Raji (cell line): ENCODE results near the gene MYOG.

ENCODE experiments used
- POLR2A ChIP-seq: IDR thresholded peaks from 2 replicates; pipeline ENCODE4 v1.6.1; 2011; ENCODE audit warnings: low read depth, low read length, control low read depth; ENCODE audit not compliant: insufficient read depth

Gene MYOG

DNA sequence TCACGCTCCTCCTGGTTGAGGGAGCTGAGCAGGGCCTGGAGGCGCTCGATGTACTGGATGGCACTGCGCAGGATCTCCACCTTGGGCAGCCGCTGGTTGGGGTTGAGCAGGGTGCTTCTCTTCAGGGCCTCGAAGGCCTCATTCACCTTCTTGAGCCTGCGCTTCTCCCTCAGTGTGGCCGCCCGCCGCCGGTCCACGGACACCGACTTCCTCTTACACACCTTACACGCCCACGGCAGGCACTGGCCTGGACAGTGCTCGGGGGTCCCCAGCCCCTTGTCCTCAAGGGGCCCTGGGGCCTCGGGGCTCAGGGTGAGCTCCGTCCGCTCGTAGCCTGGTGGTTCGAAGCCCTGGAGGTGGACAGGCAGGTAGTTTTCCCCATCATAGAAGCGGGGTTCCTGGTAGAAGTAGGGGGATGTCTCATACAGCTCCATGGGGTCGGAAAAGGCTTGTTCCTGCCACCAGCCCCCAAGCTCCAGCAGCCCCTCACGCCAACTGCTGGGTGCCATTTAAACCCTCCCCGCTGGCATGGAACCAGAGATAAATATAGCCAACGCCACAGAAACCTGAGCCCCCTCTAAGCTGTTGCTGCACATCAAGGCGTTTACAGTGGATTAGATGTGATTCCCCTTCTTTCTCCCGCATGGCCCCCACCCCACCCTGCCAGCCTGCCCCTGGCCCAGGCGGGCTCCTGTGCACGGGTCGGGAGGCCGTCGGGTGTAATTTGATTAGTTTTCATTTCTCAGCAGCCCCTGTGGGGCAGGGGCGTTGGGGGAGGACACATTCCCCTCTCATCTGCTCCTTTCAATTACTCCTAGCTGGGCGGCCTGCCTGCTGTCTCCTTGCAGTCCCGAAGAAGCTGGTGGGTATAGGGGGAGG is at the start of gene MYOG:
Gene MYOG (minus strand): TSS at position 485 of the 879 bp plus-strand sequence. CDS start 51 bp downstream, at position 434.
- TF ChIP-seq POLR2A: no peak

DNA sequence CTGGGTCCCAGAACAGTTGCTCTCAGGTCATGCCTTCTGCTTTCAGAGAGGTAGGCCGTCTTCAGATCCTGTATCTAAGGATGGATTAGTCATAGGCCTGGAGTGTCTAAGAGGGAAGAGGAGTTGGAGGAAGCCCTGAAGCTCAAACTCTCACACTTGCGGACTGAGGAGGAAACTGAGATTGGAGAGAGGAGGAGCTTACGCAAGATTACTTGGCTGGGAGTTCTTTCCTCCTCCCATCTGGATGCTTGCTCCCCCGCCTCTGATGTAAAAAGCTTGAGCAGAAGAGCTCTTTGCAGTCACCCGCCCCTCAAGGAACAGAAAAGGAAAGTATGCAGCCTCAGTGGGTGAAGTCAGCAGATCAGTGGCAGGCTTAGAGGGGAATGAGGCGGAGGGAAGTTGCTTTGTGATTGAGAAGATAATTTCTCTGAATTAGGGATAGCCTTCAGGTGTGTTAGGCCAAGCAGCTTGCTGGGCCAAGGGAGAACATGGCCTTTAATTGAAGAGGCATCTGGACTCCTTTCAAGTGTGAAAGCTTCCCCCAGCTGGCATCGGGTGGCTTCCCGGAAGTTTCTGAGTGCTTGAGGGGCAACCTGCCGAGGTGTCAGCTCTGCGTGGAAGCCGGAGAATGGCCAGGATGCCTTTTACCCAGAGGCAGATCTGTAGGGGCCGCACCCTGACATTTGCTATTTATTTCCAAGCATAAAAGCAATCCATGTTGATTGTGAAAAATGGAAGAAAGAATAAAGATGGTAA is 48.3 kb upstream of the MYOG start:
- TF ChIP-seq POLR2A: no peak

GRCh38 chr1:203131548-203132200 is 45.9 kb upstream of the MYOG start:
- no peak for TF ChIP-seq POLR2A

DNA sequence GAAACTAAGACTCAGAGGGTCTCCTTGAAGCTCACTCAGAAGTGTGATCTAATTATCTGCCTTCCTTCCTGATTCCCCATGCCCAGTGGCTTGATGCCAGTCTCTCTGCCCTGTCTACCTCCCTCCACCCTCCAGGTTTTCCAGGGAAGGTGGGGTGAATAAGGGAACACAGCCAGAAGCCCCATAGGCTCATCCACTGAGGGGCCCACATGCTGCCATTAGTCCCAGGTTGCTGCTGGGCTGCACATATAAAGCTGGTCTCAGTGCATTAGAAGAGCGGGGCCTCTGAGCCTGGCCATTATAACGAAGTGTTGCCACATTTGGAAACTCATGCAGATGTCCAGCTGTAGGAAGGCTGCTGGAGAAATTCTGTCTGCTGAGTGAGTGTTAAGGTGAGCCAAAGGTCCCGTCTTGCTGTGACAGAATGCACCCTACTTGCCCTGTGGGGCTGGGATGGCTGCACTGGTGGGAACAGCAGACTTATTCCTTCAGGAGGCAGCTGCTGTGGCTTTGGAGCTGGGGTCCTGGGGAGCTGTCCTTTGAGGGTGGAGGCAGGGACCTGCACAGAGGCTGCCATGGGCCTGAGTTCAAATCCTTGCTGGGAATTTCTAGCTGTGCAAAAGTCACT is 44.7 kb upstream of the MYOG start:
- TF ChIP-seq POLR2A: no peak

DNA sequence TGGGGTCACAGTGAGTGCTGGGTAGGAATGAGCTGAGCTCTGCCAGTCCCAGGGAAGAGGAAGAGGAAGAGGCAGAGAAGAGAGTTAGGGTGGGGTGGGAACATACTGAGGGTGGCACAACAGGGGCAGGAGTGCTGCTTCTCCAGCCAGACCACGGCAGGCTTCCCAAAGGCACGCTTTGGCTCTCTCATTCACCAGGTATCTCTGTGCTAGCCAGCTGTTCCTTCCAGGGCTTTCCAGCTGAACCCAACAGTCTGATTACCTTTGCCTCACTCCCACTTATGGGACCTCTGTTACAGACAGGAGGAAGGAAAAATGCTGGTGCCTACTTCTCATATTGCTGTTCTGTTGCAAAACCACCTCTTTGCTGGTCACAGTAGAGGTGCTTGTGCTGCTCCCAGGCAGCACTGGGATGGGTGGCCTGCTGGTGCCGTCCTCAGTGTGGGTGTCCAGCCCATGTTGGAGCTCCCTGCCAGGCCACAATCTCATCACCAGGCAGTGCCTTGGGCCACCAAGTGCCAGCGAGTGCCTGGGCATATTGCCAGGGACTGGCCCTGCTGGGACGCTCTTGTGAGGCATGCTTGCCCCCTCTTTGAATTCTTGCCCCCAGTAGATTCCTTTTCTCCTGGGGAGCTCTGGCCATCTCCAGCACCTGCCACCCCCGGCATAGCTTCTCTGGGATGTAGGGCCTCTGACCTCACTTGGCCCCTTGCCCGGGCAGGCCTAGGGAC is 43.9 kb upstream of the MYOG start:
- TF ChIP-seq POLR2A: no peak

GRCh38 chr1:203128716-203129500 is 43.1 kb upstream of the MYOG start:
- no peak for TF ChIP-seq POLR2A

- no peak for TF ChIP-seq POLR2A
These were observed 42.6 kb upstream of the MYOG start for GRCh38 chr1:203128431-203128715.

DNA sequence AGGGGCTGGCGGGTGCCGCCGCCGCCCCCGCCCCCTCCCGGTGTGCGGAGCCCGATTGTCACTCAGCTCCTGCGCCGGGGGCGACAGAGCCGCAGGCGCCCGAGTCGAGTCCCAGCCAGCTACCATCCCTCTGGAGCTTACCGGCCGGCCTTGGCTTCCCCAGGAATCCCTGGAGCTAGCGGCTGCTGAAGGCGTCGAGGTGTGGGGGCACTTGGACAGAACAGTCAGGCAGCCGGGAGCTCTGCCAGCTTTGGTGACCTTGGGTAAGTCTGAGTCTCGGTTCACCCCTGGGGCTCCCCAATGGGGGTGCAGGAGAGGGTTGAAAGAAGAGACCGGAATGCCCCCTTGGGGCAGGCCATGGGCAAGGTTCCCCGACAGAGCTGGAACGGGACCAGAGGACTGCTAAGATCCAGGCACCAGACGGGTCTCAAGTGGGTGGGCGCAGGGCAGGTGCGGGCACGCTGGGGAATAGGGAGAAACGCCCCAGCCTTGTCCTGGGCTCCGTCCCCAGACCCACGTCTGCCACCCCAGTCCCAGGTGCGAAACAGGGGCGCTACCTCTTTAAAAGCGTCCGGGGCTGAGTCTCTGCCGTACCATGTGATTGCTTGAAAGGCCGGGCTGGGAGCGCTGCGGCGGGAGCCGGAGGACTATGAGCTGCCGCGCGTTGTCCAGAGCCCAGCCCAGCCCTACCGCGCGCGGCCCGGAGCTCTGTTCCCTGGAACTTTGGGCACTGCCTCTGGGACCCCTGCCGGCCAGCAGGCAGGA is 42.0 kb upstream of the MYOG start, which contains the start of gene ADORA1:
Gene ADORA1 (plus strand): TSS at position 61 of the 765 bp plus-strand sequence. CDS start 1,116 bp downstream, outside the sequence.
- TF ChIP-seq POLR2A: no peak

- TF ChIP-seq POLR2A: no peak
These were observed 41.3 kb upstream of the MYOG start for GRCh38 chr1:203126866-203127665.

DNA sequence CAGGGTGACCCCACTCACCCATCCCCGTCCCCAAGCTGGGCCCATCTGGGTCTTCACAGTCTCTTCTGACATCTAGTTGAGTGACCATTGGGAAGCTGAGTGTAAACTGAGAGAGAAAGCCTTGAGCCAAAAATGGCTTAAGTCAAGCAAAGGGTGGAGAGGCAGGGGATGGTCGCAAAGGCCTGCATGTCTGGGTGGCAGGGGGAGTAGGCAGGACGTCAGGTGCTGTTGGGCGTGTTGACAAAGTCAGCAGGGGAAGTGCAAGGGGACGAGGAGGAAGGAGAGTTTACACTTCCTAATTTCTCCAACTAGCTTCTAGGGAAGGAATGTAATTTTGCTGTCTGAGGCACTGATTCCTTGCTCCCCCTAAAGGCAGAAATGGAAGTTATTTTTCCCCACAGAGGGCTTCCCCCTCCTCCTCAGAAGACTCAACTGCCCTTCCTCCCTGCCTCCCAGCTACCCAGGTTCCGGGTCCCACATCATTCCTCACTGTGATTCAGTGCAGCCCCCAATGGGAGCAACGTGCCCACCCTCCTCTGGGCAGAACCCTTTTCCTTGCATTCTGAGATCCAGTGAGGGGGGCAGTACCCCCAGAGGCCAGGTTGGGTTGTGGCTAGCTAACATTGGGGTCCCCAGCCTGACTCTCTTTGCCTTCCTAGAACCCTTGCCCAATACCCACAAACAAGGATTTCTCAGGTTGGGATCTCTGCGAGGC is 40.5 kb upstream of the MYOG start:
- TF ChIP-seq POLR2A: no peak

- TF ChIP-seq POLR2A: no peak
These were observed 38.9 kb upstream of the MYOG start for GRCh38 chr1:203124546-203125317.
